Measurements from ENCODE around the gene AATK.

Gene AATK

GRCh38 chr17:81114351-81115093 lies 51.5 kb downstream of the AATK start:
- no peak overlapping the region for H3K4me3 Mint-ChIP-seq
- no peaks in the 10 kb centered on the region for H3K27me3 Mint-ChIP-seq
- H3K9me3 Mint-ChIP-seq, result no peaks in the 10 kb centered on the region
- H3K4me1 Mint-ChIP-seq, result peaks cover 14% of the 10 kb centered on the region
- DNase-seq (no peak), ATAC-seq (no peak)
- H3K27ac Mint-ChIP-seq, result peak overlapping the region; percentile 36 to 63

- no peak for ATAC-seq
- H3K4me3 Mint-ChIP-seq, result no peak overlapping the region
- H3K4me1 Mint-ChIP-seq, result peaks cover 8% of the 10 kb centered on the region
- DNase-seq, result no peak
- no peaks in the 10 kb centered on the region for H3K27me3 Mint-ChIP-seq
- no peaks in the 10 kb centered on the region for H3K9me3 Mint-ChIP-seq
- H3K27ac Mint-ChIP-seq, result no peak overlapping the region
These were observed 52.8 kb downstream of the AATK start for GRCh38 chr17:81113158-81113724.

GRCh38 chr17:81112450-81112849 lies 53.6 kb downstream of the AATK start:
- ATAC-seq, result no peak
- DNase-seq, result no peak
- no peak overlapping the region for H3K4me3 Mint-ChIP-seq
- no peak overlapping the region for H3K27ac Mint-ChIP-seq
- peaks cover 8% of the 10 kb centered on the region for H3K4me1 Mint-ChIP-seq
- no peaks in the 10 kb centered on the region for H3K27me3 Mint-ChIP-seq
- H3K9me3 Mint-ChIP-seq, result no peaks in the 10 kb centered on the region

- H3K4me1 Mint-ChIP-seq, result peaks cover 8% of the 10 kb centered on the region
- no peaks in the 10 kb centered on the region for H3K27me3 Mint-ChIP-seq
- no peak overlapping the region for H3K4me3 Mint-ChIP-seq
- H3K27ac Mint-ChIP-seq, result no peak overlapping the region
- H3K9me3 Mint-ChIP-seq, result no peaks in the 10 kb centered on the region
- no peak for ATAC-seq
- DNase-seq, result no peak
These were observed 55.0 kb downstream of the AATK start for GRCh38 chr17:81111066-81111465.

DNA sequence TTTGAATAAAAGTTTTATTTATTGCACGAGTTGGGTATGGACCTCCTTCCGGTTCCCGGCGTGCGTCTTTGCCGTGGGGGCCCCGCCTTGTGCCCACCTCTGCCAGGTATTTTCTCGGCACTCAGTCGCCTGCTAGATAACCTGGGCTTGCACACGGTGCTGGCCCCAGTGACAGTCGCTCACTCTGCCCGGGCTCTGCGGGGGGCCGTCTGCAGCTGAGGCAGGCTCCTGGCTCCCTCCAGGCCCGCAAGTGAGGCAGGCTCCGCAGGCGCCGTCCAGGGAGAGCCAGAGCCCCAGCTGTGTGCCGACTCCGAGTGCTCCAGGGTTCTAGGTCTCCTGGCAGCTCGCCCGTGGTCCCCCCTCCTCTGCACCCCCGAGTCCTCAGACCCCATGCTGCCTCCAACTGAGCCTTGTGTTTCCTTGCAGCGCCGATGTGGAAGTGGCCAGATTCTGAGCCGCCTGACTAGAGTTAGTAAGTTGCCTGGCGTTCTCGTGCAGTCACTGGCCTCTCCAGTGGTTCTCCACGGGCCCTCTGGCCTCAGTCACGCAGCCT lies 55.5 kb downstream of the AATK start:
- H3K27ac Mint-ChIP-seq, result peak overlapping the region in 1 of 2 donors; percentile 59
- no peak for DNase-seq
- ATAC-seq, result no peak

GRCh38 chr17:81109957-81110356 lies 56.1 kb downstream of the AATK start:
- Mint-ChIP-seq H3K4me3 (no peak overlapping the region), H3K27me3 (no peaks in the 10 kb centered on the region), H3K27ac (no peak overlapping the region), H3K9me3 (no peaks in the 10 kb centered on the region), H3K4me1 (peaks cover 8% of the 10 kb centered on the region)
- DNase-seq (no peak), ATAC-seq (no peak)

More for the DNA sequence above, 55.5 kb downstream of the AATK start:
- no peaks in the 10 kb centered on the region for H3K27me3 Mint-ChIP-seq
- peaks cover 8% of the 10 kb centered on the region for H3K4me1 Mint-ChIP-seq
- H3K9me3 Mint-ChIP-seq, result no peaks in the 10 kb centered on the region
- H3K4me3 Mint-ChIP-seq, result peak overlapping the region in 1 of 2 donors; percentile 17

- Mint-ChIP-seq H3K4me3 (no peak overlapping the region), H3K27me3 (no peaks in the 10 kb centered on the region), H3K27ac (peak overlapping the region in 1 of 2 donors; percentile 48)
These were observed 57.8 kb downstream of the AATK start for GRCh38 chr17:81108220-81108619.

GRCh38 chr17:81106716-81107115 lies 59.3 kb downstream of the AATK start:
- H3K4me1 Mint-ChIP-seq, result peaks cover 13% of the 10 kb centered on the region
- no peaks in the 10 kb centered on the region for H3K27me3 Mint-ChIP-seq
- H3K4me3 Mint-ChIP-seq, result no peak overlapping the region
- H3K9me3 Mint-ChIP-seq, result no peaks in the 10 kb centered on the region
- ATAC-seq (no peak), DNase-seq (no peak)
- no peak overlapping the region for H3K27ac Mint-ChIP-seq

More at GRCh38 chr17:81108220-81108619, 57.8 kb downstream of the AATK start:
- Mint-ChIP-seq H3K4me1 (peaks cover 8% of the 10 kb centered on the region), H3K9me3 (no peaks in the 10 kb centered on the region)
- DNase-seq (no peak), ATAC-seq (no peak)

- DNase-seq, result no peak
- peaks cover 25% of the 10 kb centered on the region for H3K4me1 Mint-ChIP-seq
- no peak for ATAC-seq
- no peaks in the 10 kb centered on the region for H3K27me3 Mint-ChIP-seq
- H3K27ac Mint-ChIP-seq, result no peak overlapping the region
- H3K4me3 Mint-ChIP-seq, result no peak overlapping the region
- H3K9me3 Mint-ChIP-seq, result no peaks in the 10 kb centered on the region
These were observed 62.6 kb downstream of the AATK start for GRCh38 chr17:81103379-81103778.

DNA sequence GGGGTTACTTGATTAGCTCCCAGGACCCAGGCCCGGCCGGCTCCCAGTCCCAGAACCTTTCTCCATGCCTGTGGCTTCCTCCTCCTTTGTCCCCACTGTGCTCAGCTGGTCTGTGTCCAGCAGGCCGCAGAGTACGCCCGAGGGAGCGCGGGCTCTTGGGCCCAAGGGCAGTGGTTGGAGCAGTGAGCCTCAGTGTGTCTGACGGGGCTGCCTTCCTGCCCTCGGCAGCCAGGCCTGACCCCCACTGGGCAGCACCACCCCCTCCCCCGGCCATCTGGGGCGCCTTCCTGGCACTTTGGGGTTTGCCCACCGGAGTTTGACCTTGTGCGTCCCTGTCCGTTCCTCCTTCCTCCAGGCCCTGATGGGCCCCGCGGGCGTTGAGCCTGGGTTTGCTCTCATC lies 63.2 kb downstream of the AATK start:
- Mint-ChIP-seq H3K27ac (no peak overlapping the region), H3K9me3 (no peaks in the 10 kb centered on the region), H3K27me3 (no peaks in the 10 kb centered on the region), H3K4me3 (no peak overlapping the region), H3K4me1 (peaks cover 30% of the 10 kb centered on the region)
- ATAC-seq (no peak), DNase-seq (no peak)

GRCh38 chr17:81102352-81102751 lies 63.7 kb downstream of the AATK start:
- DNase-seq (no peak), ATAC-seq (no peak)
- peaks cover 36% of the 10 kb centered on the region for H3K4me1 Mint-ChIP-seq
- H3K4me3 Mint-ChIP-seq, result no peak overlapping the region
- no peaks in the 10 kb centered on the region for H3K9me3 Mint-ChIP-seq
- no peaks in the 10 kb centered on the region for H3K27me3 Mint-ChIP-seq
- no peak overlapping the region for H3K27ac Mint-ChIP-seq

- H3K27me3 Mint-ChIP-seq, result no peaks in the 10 kb centered on the region
- no peaks in the 10 kb centered on the region for H3K9me3 Mint-ChIP-seq
- no peak overlapping the region for H3K27ac Mint-ChIP-seq
- peaks cover 42% of the 10 kb centered on the region for H3K4me1 Mint-ChIP-seq
- H3K4me3 Mint-ChIP-seq, result no peak overlapping the region
- ATAC-seq, result peak; percentile 94
- peak; percentile 91 to 94 for DNase-seq
These were observed 64.3 kb downstream of the AATK start for GRCh38 chr17:81101614-81102306.

GRCh38 chr17:81100668-81101067 lies 65.4 kb downstream of the AATK start:
- no peak for ATAC-seq
- no peak for DNase-seq
- Mint-ChIP-seq H3K4me1 (peaks cover 53% of the 10 kb centered on the region), H3K27ac (peak overlapping the region in 1 of 2 donors; percentile 27), H3K4me3 (no peak overlapping the region), H3K9me3 (no peaks in the 10 kb centered on the region), H3K27me3 (no peaks in the 10 kb centered on the region)

- no peak for DNase-seq
- H3K27me3 Mint-ChIP-seq, result no peaks in the 10 kb centered on the region
These were observed 66.1 kb downstream of the AATK start for GRCh38 chr17:81099888-81100287.

DNA sequence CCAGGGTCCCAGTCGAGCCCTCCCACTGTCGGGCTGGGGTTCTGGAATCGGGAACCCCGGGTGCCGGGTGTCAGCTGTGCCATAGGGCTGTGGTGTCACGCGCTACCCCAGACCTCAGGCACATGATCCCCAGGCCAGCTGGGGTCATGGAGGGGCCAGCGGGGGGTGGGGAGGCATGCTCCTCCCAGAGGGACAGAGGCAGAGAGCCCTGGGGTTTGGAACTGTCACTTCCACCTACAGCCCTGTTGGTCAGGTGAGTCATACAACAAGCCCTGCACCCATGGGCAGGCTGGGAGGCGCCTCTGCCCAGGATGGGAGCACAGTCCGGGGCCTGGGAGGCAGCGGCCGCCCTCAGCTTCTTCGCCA lies 68.1 kb downstream of the AATK start:
- peaks cover 78% of the 10 kb centered on the region for H3K4me1 Mint-ChIP-seq
- no peaks in the 10 kb centered on the region for H3K9me3 Mint-ChIP-seq
- no peak overlapping the region for H3K27ac Mint-ChIP-seq
- ATAC-seq, result no peak
- peaks cover 8% of the 10 kb centered on the region for H3K27me3 Mint-ChIP-seq
- DNase-seq, result no peak
- no peak overlapping the region for H3K4me3 Mint-ChIP-seq

More at GRCh38 chr17:81099888-81100287, 66.1 kb downstream of the AATK start:
- Mint-ChIP-seq H3K4me1 (peaks cover 60% of the 10 kb centered on the region), H3K27ac (no peak overlapping the region), H3K9me3 (no peaks in the 10 kb centered on the region), H3K4me3 (no peak overlapping the region)
- no peak for ATAC-seq
